B cell (primary cell): ENCODE data around the gene SMIM41. TPM values are rescaled to one million over a fixed set of nuclear protein-coding genes. Genes with fewer than 3 reads are reported as not detected.
A peak's percentile ranks its signal among the peaks of the same experiment; 100 is the strongest.

ENCODE experiments used
- ATAC-seq: fragments of 200-7000 bp; cut with Tn5 transposase; one replicate; pipeline ENCODE4 v1.10.0; 2021; ENCODE audit warnings: low read depth, mild to moderate bottlenecking, moderate number of reproducible peaks, moderate library complexity
- CTCF ChIA-PET: fragments of 350-600 bp; sonication (Branson Sonifier 250); formaldehyde crosslinking; loops from one replicate; lab custom pipeline; 2021; ENCODE audit warnings: antibody characterized with exemption, inconsistent platforms; lab: Charles Lee
- POLR2A ChIA-PET: fragments of 350-600 bp; sonication (Branson Sonifier 250); formaldehyde crosslinking; loops from one replicate; lab custom pipeline; 2021; ENCODE audit warnings: antibody characterized with exemption; lab: Charles Lee
- DNase-seq: peaks from one replicate; pipeline ENCODE4 v3.0.0; 2013
- H2AFZ ChIP-seq: 2 replicates; pipeline ENCODE4 v1.6.1; 2012; ENCODE audit warnings: mild to moderate bottlenecking, low read depth, low read length; ENCODE audit not compliant: insufficient read depth, poor library complexity, severe bottlenecking
- H3K27ac ChIP-seq, 2 donors: 1 replicate in 1 of 2; 2 replicates in 1 of 2; pipeline ENCODE4 v1.5.1; 2012 to 2013; ENCODE audit warnings: low read length in 2 of 2, mild to moderate bottlenecking in 2 of 2, moderate library complexity in 1 of 2
- H3K27me3 ChIP-seq, 4 experiments: fragments of 200-600 bp in 1 of 4; sonication (generic) in 1 of 4; replicated peaks in 1 of 4; 1 replicate in 2 of 4; 2 replicates in 2 of 4; pipeline versions ENCODE4 v1.6.1 to v1.7.0; 2013 to 2016; ENCODE audit warnings: low read length in 3 of 4, mild to moderate bottlenecking in 2 of 4, mixed read lengths in 1 of 4, moderate library complexity in 1 of 4; ENCODE audit not compliant: insufficient read depth in 4 of 4, control insufficient read depth in 3 of 4; ENCODE audit errors: control extremely low read depth in 1 of 4
- H3K36me3 ChIP-seq, 2 experiments: replicated peaks in 1 of 2; 1 replicate in 1 of 2; 2 replicates in 1 of 2; pipeline versions ENCODE4 v1.6.1 to v1.7.1; 2013; ENCODE audit warnings: low read length in 1 of 2; ENCODE audit not compliant: insufficient read depth in 2 of 2, control insufficient read depth in 1 of 2; ENCODE audit errors: control extremely low read depth in 1 of 2, extremely low read depth in 1 of 2
- H3K4me1 ChIP-seq, 2 donors: fragments of 200-600 bp in 1 of 2; sonication (generic) in 1 of 2; 1 replicate in 1 of 2; 2 replicates in 1 of 2; pipeline versions ENCODE4 v1.5.1 to v1.6.1; 2013 to 2017; ENCODE audit warnings: low read length in 2 of 2; ENCODE audit not compliant: control insufficient read depth in 2 of 2, insufficient read depth in 2 of 2
- H3K4me2 ChIP-seq: replicated peaks from 2 replicates; pipeline ENCODE3; 2012; ENCODE audit warnings: mild to moderate bottlenecking, low read depth, low read length; ENCODE audit not compliant: poor library complexity, severe bottlenecking
- H3K4me3 ChIP-seq, 5 experiments: fragments of 200-600 bp in 1 of 5; sonication (generic) in 1 of 5; 1 replicate in 3 of 5; 2 replicates in 2 of 5; pipeline versions ENCODE4 v1.5.1 to v1.7.0; 2011 to 2016; ENCODE audit warnings: low read length in 4 of 5, mild to moderate bottlenecking in 4 of 5, low read depth in 2 of 5, control low read depth in 1 of 5, moderate library complexity in 1 of 5; ENCODE audit not compliant: insufficient read depth in 1 of 5; ENCODE audit errors: control extremely low read depth in 1 of 5, extremely low read depth in 1 of 5
- H3K79me2 ChIP-seq: fragments of 200-600 bp; sonication (generic); one replicate; pipeline ENCODE4 v1.6.0; 2016; ENCODE audit warnings: low read length; ENCODE audit not compliant: control insufficient read depth, insufficient read depth
- H3K9ac ChIP-seq: fragments of 200-600 bp; sonication (generic); 2 replicates; pipeline ENCODE4 v1.6.1; 2017; ENCODE audit warnings: mild to moderate bottlenecking, low read length, moderate library complexity
- H3K9me3 ChIP-seq, 3 donors: one replicate each; pipeline versions ENCODE4 v1.6.1 to v1.7.1; 2013; ENCODE audit warnings: low read length in 2 of 3; ENCODE audit not compliant: control insufficient read depth in 2 of 3, insufficient read depth in 1 of 3; ENCODE audit errors: control extremely low read depth in 1 of 3
- H4K20me1 ChIP-seq: 2 replicates; pipeline ENCODE4 v1.6.0; 2012; ENCODE audit warnings: mild to moderate bottlenecking, low read length; ENCODE audit not compliant: insufficient read depth, control insufficient read depth, poor library complexity, severe bottlenecking
- H3K27ac Mint-ChIP-seq: one replicate; pipeline ENCODE4 v1.8.0; 2021; ENCODE audit warnings: mixed read lengths
- H3K27me3 Mint-ChIP-seq: one replicate; pipeline ENCODE4 v1.8.0; 2021; ENCODE audit warnings: mixed read lengths
- H3K4me1 Mint-ChIP-seq: one replicate; pipeline ENCODE4 v1.8.0; 2021; ENCODE audit warnings: mixed read lengths
- H3K4me3 Mint-ChIP-seq: one replicate; pipeline ENCODE4 v1.8.0; 2021; ENCODE audit warnings: mixed read lengths
- H3K9me3 Mint-ChIP-seq: one replicate; pipeline ENCODE4 v1.8.0; 2022; ENCODE audit warnings: mixed read lengths; ENCODE audit not compliant: insufficient read depth
- EZH2 ChIP-seq: IDR thresholded peaks from 2 replicates; pipeline ENCODE4 v1.6.1; 2012; ENCODE audit warnings: borderline replicate concordance, low read depth, mild to moderate bottlenecking, moderate library complexity, low read length; ENCODE audit not compliant: insufficient read depth, poor library complexity, severe bottlenecking
- WGBS: methylation state at CpG from one replicate; pipeline ENCODE4 v1.1.5; 2013; ENCODE audit warnings: missing lambda C conversion rate; ENCODE audit not compliant: insufficient coverage; 5-methylcytosine and 5-hydroxymethylcytosine counted together
- intact Hi-C: fragments of 100-400 bp; cut with micrococcal nuclease; formaldehyde crosslinking; loops from one replicate; pipeline ENCODE4 v1.10.0; 2022
- polyA plus RNA-seq: library from polyadenylated mRNA; depleted of rRNA; stranded (reverse); fragments of >200 nt; gene quantifications from 2 replicates; pipeline ENCODE4 v1.2.3, GENCODE V29; 2012
- total RNA-seq, 2 donors: library from RNA; stranded (reverse); fragments of 120-200 nt in 1 of 2; gene quantifications; 1 replicate in 1 of 2; 2 replicates in 1 of 2; pipeline versions ENCODE4 v1.2.3 to v1.2.4, GENCODE V29; 2013 to 2022
- TF ChIP-seq, protein P1 (sequence below): fragments of 200-600 bp; IDR thresholded peaks from one replicate; pipeline ENCODE4 v1.8.0; 2022; ENCODE audit warnings: antibody characterized with exemption, mild to moderate bottlenecking

Gene SMIM41
- total and polyA plus RNA-seq, 2 donors (not counting 1 experiment from before 2014, with no cell fraction given), result 0.12 TPM; not detected in 1

DNA sequence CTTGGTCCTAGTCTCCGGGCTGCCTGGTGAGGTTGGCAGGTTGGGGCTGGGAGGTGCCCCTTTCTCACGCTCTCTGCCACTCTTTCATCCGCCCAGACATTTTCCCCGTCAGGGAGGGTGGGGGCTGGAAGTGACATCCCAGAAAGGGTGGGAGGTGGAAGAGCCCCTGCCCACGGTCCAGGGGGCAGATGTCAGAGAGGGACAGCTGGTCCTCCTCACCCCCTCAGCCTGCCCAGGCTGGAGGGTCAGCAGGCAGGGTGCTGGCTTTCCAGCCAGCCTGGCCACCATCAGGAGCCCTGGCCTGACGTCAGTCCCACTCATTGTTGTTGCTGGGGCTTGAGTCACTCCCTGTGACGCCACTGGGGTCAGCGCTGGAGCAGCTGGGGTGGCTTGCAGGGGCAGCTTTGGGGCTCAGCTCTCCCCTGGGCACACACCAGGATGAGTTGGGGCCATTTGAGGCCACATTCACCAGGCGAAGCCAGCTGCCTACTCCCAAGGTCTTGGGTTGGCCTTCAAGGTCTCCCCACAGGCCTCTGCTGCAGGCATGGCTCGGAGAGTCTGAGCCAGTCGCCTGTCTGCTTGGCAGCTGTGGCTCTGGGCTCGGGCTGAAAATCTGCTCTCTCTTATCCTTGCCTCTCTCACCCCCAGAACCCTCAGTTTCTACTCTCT is 15.4 kb upstream of the SMIM41 start:
- Histone ChIP-seq H3K27ac (no peak overlapping the region), H3K27me3 (peaks cover 0 to 5% (median 0%) of the 10 kb centered on the region in 4 experiments), H4K20me1 (no peaks in the 10 kb centered on the region), H3K4me3 (no peak overlapping the region), H3K4me1 (peaks cover 3% of the 10 kb centered on the region in 2 donors), H2AFZ (no peak overlapping the region), H3K9ac (no peak overlapping the region), H3K4me2 (no peak overlapping the region), H3K79me2 (no peaks in the 10 kb centered on the region), H3K9me3 (peaks cover 0 to 2% (median 0%) of the 10 kb centered on the region in 3 donors), H3K36me3 (peaks cover 0 to 3% of the 10 kb centered on the region in 2 experiments)
- peaks cover 7% of the 10 kb centered on the region for H3K27me3 Mint-ChIP-seq
- intact Hi-C loops, result no loop called here
- ChIA-PET POLR2A (interaction anchor here (1.6 kb wide), 1 partner anchor 27 kb away, joined by 3 read pairs; no protein-coding TSS in a partner anchor), CTCF (interaction anchor here (34.6 kb wide), 1 partner anchor 31 kb away, joined by 1315 read pairs; no protein-coding TSS in a partner anchor)
- 89% methylated on average over 10 of the region's 12 CpGs for WGBS
- DNase-seq (no peak), ATAC-seq (no peak)
- TF ChIP-seq, protein P1, sequence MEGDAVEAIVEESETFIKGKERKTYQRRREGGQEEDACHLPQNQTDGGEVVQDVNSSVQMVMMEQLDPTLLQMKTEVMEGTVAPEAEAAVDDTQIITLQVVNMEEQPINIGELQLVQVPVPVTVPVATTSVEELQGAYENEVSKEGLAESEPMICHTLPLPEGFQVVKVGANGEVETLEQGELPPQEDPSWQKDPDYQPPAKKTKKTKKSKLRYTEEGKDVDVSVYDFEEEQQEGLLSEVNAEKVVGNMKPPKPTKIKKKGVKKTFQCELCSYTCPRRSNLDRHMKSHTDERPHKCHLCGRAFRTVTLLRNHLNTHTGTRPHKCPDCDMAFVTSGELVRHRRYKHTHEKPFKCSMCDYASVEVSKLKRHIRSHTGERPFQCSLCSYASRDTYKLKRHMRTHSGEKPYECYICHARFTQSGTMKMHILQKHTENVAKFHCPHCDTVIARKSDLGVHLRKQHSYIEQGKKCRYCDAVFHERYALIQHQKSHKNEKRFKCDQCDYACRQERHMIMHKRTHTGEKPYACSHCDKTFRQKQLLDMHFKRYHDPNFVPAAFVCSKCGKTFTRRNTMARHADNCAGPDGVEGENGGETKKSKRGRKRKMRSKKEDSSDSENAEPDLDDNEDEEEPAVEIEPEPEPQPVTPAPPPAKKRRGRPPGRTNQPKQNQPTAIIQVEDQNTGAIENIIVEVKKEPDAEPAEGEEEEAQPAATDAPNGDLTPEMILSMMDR, result no peak
- no peak for TF ChIP-seq EZH2
- H3K9me3 Mint-ChIP-seq, result no peaks in the 10 kb centered on the region
- no peak overlapping the region for H3K4me3 Mint-ChIP-seq
- no peak overlapping the region for H3K27ac Mint-ChIP-seq
- peaks cover 3% of the 10 kb centered on the region for H3K4me1 Mint-ChIP-seq

DNA sequence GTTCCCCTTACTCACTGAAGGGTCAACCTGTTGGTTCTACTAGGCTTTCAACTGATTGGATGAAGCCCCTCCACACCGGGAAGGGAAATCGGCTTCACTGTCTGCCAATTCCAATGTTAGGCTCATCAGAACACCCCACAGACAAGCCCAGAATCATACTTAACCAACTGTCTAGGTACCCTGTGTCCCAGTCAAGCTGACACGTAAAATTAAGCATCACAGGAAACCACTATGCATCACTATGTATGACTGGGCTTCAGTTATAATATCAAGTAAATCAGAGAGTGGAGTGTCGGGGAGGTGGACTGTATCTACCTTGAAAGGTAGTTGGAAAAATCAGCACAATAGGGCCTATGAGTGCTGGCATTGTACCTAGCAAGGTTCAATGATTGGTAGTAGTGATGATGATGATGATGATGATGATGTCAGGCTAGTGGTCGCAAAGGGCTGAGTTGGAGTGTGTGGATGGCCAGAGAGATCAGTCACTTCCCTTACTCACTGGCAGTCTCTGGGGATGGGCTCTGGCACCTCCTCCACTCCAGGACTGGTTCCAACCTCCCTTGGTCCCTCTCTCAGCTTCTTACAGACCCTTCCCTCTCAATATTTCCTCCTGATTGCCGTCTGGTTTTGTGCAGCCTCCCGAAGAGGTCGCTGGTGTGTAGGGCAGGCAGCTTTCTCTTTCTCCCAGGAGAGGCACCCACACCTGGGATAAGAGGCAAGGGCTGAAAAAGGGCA is 13.0 kb upstream of the SMIM41 start:
- peak overlapping the region; percentile 23 for H3K27ac Mint-ChIP-seq
- H3K9me3 Mint-ChIP-seq, result no peaks in the 10 kb centered on the region
- no peak for TF ChIP-seq EZH2
- TF ChIP-seq, protein P1, result no peak
- intact Hi-C loops, result no loop called here
- peaks cover 22% of the 10 kb centered on the region for H3K4me1 Mint-ChIP-seq
- peaks cover 7% of the 10 kb centered on the region for H3K27me3 Mint-ChIP-seq
- Histone ChIP-seq H3K9me3 (peaks cover 0 to 2% (median 0%) of the 10 kb centered on the region in 3 donors), H3K79me2 (peaks cover 18% of the 10 kb centered on the region), H3K27ac (no peak overlapping the region), H3K36me3 (no peaks in the 10 kb centered on the region), H4K20me1 (peaks cover 9% of the 10 kb centered on the region), H3K4me1 (peaks cover 17 to 20% of the 10 kb centered on the region in 2 donors), H2AFZ (no peak overlapping the region), H3K27me3 (peaks cover 0 to 5% (median 0%) of the 10 kb centered on the region in 4 experiments), H3K4me2 (no peak overlapping the region), H3K4me3 (no peak overlapping the region), H3K9ac (no peak overlapping the region)
- DNase-seq (no peak), ATAC-seq (no peak)
- 65% methylated on average over 5 of the region's 8 CpGs for WGBS
- CTCF ChIA-PET, result interaction anchor here (0.6 to 34.6 kb wide), 5 partner anchors 16 to 77 kb away, joined by 3 to 1315 read pairs (median 5); partner anchors contain the start of gene SMIM41
- H3K4me3 Mint-ChIP-seq, result no peak overlapping the region
- POLR2A ChIA-PET, result no interaction called here
